GM10847 (cell line): ENCODE measurements around the gene MAP3K7CL.

Source experiments
- POLR2A ChIP-seq: IDR thresholded peaks from 2 replicates; pipeline ENCODE4 v1.6.1; 2011; ENCODE audit not compliant: insufficient read length; ENCODE audit errors: extremely low read depth

Gene MAP3K7CL

GRCh38 chr21:29115899-29116298, 14.5 kb upstream of the MAP3K7CL start:
- no peak for TF ChIP-seq POLR2A

DNA sequence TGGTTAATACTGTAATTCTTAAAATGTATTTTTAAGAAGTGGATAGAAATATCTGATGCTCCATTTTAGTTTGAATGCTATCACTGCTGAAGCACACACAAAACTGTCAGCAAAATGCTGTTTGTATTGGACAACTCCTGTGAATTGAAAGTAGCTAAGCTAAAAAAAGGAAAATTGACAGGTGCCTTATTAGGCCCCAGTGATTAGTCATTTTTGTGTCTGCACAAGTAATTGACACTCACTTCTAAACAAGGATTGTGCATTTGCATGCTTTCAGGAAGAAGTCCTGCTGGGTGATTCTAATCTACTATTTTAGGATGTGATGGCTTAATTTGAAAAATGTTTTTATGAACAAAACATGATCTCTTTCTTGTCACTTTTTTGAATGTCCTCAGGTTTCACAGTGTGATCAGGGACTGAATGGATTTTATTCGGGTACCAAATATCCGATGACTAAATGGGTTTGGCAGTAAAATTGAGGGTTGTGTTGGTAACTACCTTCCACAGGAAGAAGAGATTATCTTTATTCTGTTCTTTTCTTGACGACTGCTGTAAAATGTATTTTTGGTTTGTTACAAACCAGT, 13.0 kb upstream of the MAP3K7CL start:
- TF ChIP-seq POLR2A, result no peak

- TF ChIP-seq POLR2A, result no peak
Measured at GRCh38 chr21:29121759-29122158, 8.7 kb upstream of the MAP3K7CL start.

GRCh38 chr21:29124645-29125044, 5.8 kb upstream of the MAP3K7CL start:
- no peak for TF ChIP-seq POLR2A

GRCh38 chr21:29125191-29125590, 5.3 kb upstream of the MAP3K7CL start:
- no peak for TF ChIP-seq POLR2A

- no peak for TF ChIP-seq POLR2A
Measured at GRCh38 chr21:29125979-29126378, 4.5 kb upstream of the MAP3K7CL start.

DNA sequence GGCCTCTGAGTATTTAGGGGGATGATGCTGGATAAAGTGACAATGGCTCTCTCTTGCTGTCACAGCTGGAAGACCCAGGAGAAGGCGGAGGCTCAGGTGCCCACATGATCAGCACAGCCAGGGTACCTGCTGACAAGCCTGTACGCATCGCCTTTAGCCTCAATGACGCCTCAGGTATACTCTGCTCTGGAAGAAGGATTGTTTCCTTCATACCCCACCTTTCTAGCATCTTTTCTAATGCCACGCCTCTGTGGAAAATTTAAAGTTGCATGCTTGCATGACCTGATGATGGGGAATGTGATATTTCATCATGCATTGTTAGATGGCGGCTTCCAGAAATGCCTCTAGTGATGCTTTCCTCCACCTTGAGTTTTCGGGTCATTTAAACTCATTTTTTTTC, 2.8 kb downstream of the MAP3K7CL start:
- no peak for TF ChIP-seq POLR2A

DNA sequence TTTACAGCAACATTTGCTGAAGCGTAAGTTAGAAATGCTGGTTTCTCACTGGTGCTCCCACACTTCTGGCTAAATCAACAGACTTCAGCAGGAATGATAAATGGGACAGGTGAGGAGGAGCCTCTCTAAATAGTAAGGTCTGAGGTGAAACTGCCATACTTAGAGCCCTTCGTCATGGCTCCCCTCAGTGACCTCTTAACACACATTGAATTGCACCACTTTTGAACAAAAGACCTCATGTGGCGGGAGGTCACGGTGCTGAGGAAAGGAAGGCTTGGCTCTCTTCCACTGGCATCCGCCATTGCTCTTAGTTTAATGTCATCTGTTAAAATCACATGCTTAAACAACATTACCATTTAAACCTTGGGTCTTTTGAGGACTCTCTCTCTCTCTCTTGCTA, 3.4 kb downstream of the MAP3K7CL start:
- no peak for TF ChIP-seq POLR2A

- TF ChIP-seq POLR2A, result no peak
Measured at GRCh38 chr21:29135481-29135880, 5.0 kb downstream of the MAP3K7CL start.

DNA sequence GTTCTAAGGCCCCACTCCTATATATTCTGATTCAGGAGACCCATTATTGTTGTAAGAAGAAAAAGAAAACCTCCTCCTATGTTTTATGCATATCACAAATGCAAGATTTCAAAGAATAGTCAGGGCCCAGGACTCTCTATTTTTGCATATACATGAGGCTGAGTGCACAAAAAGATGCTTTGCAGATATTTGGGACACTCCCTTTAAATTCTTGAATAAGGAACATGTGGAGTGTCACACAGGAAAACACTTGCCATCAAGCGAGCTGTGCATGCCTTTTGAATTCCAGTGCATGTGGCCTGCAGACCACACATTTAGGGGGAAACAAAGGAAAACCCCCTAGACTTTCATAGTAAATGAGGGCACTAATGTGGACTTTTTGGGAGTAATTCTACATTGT, 5.6 kb downstream of the MAP3K7CL start:
- no peak for TF ChIP-seq POLR2A

GRCh38 chr21:29144736-29145353, 14.4 kb downstream of the MAP3K7CL start:
- TF ChIP-seq POLR2A, result no peak

- no peak for TF ChIP-seq POLR2A
Measured at GRCh38 chr21:29145354-29145782, 14.9 kb downstream of the MAP3K7CL start.

DNA sequence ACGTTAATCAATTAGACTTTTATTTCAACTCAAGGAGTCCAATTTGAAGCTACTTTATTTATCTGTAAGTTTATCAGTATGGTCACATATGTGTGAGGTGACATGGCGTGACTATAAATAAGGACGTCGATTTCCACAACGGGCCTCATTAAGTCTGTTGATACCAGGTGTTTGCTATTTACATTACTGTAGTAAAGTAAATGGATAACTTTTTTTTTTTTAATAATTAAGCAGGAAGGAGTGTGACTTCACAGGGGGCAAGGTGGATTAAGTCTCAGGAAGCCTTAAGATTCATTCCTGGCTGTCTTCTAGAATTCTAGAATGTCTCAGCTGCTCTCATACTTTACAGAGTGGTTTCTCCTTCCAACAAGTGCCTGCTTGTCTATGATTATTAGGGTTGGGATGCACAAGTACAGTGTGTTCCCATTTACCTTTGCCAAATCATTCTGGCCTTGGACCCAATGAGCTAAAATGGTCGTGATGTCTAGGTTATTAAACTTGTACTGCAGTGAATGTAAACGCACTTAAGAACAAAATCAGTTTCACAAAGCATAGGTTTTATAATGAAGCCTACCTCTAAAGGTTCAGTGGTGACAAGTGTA, 15.5 kb downstream of the MAP3K7CL start:
- TF ChIP-seq POLR2A, result no peak

- TF ChIP-seq POLR2A, result no peak
Measured at GRCh38 chr21:29146726-29147125, 16.3 kb downstream of the MAP3K7CL start.

GRCh38 chr21:29148530-29148929, 18.1 kb downstream of the MAP3K7CL start:
- no peak for TF ChIP-seq POLR2A

DNA sequence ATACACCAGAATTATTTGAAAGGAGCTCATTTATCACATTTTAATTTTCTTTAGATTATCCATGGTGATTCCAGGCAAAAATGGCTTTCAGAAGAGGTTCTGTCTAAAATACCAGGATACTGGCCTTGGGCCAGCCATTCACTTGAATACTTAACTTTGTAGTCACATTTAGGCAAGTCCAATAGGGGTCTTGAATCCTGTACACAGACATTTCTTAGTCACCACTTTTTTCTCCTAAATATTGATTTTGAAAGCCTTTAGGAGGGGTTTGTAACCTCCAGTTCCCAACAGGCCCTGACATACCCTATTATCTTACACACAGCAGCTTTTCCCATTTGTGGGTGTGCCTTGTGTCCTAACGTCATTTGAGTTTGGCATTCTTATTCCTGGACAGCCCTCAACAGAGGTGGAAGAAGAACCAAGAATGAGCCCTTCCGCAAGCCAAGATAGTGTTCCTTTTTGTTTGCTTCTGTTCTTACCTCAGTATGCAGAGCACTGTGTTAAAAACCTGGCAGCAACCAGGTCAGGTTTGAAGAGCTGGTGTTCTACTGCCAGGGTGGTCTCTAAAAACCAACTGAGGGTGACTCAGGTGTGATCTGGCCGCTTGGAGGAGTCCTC, 19.5 kb downstream of the MAP3K7CL start:
- no peak for TF ChIP-seq POLR2A
